DOHH2 (cell line): Measurements from ENCODE around the gene IFIT3.

Experiments used
- H3F3A ChIP-seq: fragments of 200-600 bp; sonication (generic), shearing (Covaris generic); 2 replicates; pipeline ENCODE4 v1.6.0; 2016; ENCODE audit warnings: antibody characterized with exemption, mild to moderate bottlenecking; ENCODE audit not compliant: control insufficient read depth, insufficient read depth
- H3K27ac ChIP-seq: fragments of 200-600 bp; sonication (generic); 2 replicates; pipeline ENCODE4 v1.5.1; 2014; ENCODE audit warnings: low read depth, mild to moderate bottlenecking, low read length, moderate library complexity
- H3K27me3 ChIP-seq: fragments of 200-600 bp; sonication (generic); 2 replicates; pipeline ENCODE4 v1.6.1; 2014; ENCODE audit warnings: mild to moderate bottlenecking, low read length, mixed read lengths; ENCODE audit not compliant: control insufficient read depth
- H3K36me3 ChIP-seq: fragments of 200-600 bp; sonication (generic); 2 replicates; pipeline ENCODE4 v1.6.1; 2014; ENCODE audit warnings: mild to moderate bottlenecking, low read length, moderate library complexity, mixed read lengths; ENCODE audit not compliant: control insufficient read depth
- H3K4me1 ChIP-seq: fragments of 200-600 bp; sonication (generic); 2 replicates; pipeline ENCODE4 v1.6.1; 2014; ENCODE audit warnings: mild to moderate bottlenecking, low read length, mixed read lengths; ENCODE audit not compliant: control insufficient read depth
- H3K4me2 ChIP-seq: fragments of 200-600 bp; sonication (generic); 2 replicates; pipeline ENCODE4 v1.6.0; 2014; ENCODE audit warnings: mild to moderate bottlenecking, low read length, moderate library complexity
- H3K4me3 ChIP-seq: fragments of 200-600 bp; sonication (generic); 2 replicates; pipeline ENCODE4 v1.5.1; 2014; ENCODE audit warnings: mild to moderate bottlenecking, low read length, mixed read lengths
- H3K79me2 ChIP-seq: fragments of 200-600 bp; sonication (generic); 2 replicates; pipeline ENCODE4 v1.6.1; 2014; ENCODE audit warnings: mild to moderate bottlenecking, low read length, mixed read lengths; ENCODE audit not compliant: control insufficient read depth
- H3K9me2 ChIP-seq: fragments of 200-600 bp; sonication (generic); replicated peaks from 2 replicates; pipeline ENCODE4 v1.6.1; 2014; ENCODE audit warnings: mild to moderate bottlenecking, low read length, mixed read lengths; ENCODE audit not compliant: control insufficient read depth
- H3K9me3 ChIP-seq: fragments of 200-600 bp; sonication (generic); 2 replicates; pipeline ENCODE4 v1.6.1; 2014; ENCODE audit warnings: antibody characterized with exemption, low read length, mixed read lengths; ENCODE audit not compliant: control insufficient read depth, insufficient read depth
- H4K20me1 ChIP-seq: fragments of 200-600 bp; sonication (generic); 2 replicates; pipeline ENCODE4 v1.6.0; 2014; ENCODE audit warnings: low read depth, mild to moderate bottlenecking, antibody characterized with exemption, low read length, moderate library complexity; ENCODE audit not compliant: control insufficient read depth, insufficient read depth
- CTCF ChIP-seq: fragments of 200-600 bp; sonication (generic); IDR thresholded peaks from one replicate; pipeline ENCODE4 v1.5.1; 2014; ENCODE audit warnings: antibody characterized with exemption, mild to moderate bottlenecking, low read depth, low read length; ENCODE audit not compliant: poor library complexity, severe bottlenecking
- EZH2phosphoT487 ChIP-seq: fragments of 200-600 bp; sonication (generic); IDR thresholded peaks from 2 replicates; pipeline ENCODE4 v1.6.1; 2017; ENCODE audit warnings: borderline replicate concordance, mild to moderate bottlenecking, antibody characterized with exemption, low read length, moderate library complexity, mixed read lengths

The IFIT3 gene

GRCh38 chr10:89377705-89378637 lies 50.2 kb downstream of the IFIT3 start, which contains the start of gene IFIT1B:
IFIT1B (plus strand) TSS chr10:89378056; CDS start chr10:89378136, 80 bp downstream.
- no peaks in the 10 kb centered on the region for H3K36me3 ChIP-seq
- H3K27me3 ChIP-seq = no peaks in the 10 kb centered on the region
- H3K4me3 ChIP-seq = no peak within 1 kb of the TSS
- no peaks in the 10 kb centered on the region for H3K9me3 ChIP-seq
- no peak within 1 kb of the TSS for H3K4me2 ChIP-seq
- no peak within 1 kb of the TSS for H3K27ac ChIP-seq
- no peaks in the 10 kb centered on the region for H3K9me2 ChIP-seq
- H3K79me2 ChIP-seq = no peaks in the 10 kb centered on the region
- no peaks in the 10 kb centered on the region for H4K20me1 ChIP-seq
- H3K4me1 ChIP-seq = no peaks in the 10 kb centered on the region
- TF ChIP-seq CTCF = no peak
- TF ChIP-seq EZH2phosphoT487 = no peak
- no peaks in the 10 kb centered on the region for H3F3A ChIP-seq

- Histone ChIP-seq H3K4me2 (no peak overlapping the region), H3K9me3 (no peaks in the 10 kb centered on the region), H3K36me3 (no peaks in the 10 kb centered on the region), H4K20me1 (no peaks in the 10 kb centered on the region), H3K9me2 (no peaks in the 10 kb centered on the region), H3K79me2 (no peaks in the 10 kb centered on the region), H3K4me3 (no peak overlapping the region), H3K27me3 (no peaks in the 10 kb centered on the region), H3K27ac (no peak overlapping the region), H3F3A (no peaks in the 10 kb centered on the region), H3K4me1 (no peaks in the 10 kb centered on the region)
- TF ChIP-seq EZH2phosphoT487 (no peak), CTCF (no peak)
These were observed 51.3 kb downstream of the IFIT3 start for GRCh38 chr10:89379103-89379502.

- TF ChIP-seq CTCF = no peak
- TF ChIP-seq EZH2phosphoT487 = no peak
- no peak overlapping the region for H3K27ac ChIP-seq
- no peak overlapping the region for H3K4me3 ChIP-seq
- H3K4me2 ChIP-seq = no peak overlapping the region
- no peaks in the 10 kb centered on the region for H3F3A ChIP-seq
- H3K9me2 ChIP-seq = no peaks in the 10 kb centered on the region
- no peaks in the 10 kb centered on the region for H3K79me2 ChIP-seq
- H3K27me3 ChIP-seq = no peaks in the 10 kb centered on the region
- H3K36me3 ChIP-seq = no peaks in the 10 kb centered on the region
- H4K20me1 ChIP-seq = no peaks in the 10 kb centered on the region
- no peaks in the 10 kb centered on the region for H3K9me3 ChIP-seq
- no peaks in the 10 kb centered on the region for H3K4me1 ChIP-seq
These were observed 55.0 kb downstream of the IFIT3 start for GRCh38 chr10:89382757-89383156.
